Suprapubic skin (tissue), 4 donors: ENCODE measurements around the gene CLDN19.

Experiments
- CTCF ChIP-seq, 2 donors: fragments of 200-600 bp in 1 of 2; fragments of 450-650 bp in 1 of 2; sonication (generic) in 1 of 2; IDR thresholded peaks; one replicate each; pipeline ENCODE4 v1.5.1; 2016 to 2019; ENCODE audit warnings: antibody characterized with exemption in 2 of 2, mild to moderate bottlenecking in 1 of 2, moderate library complexity in 1 of 2
- POLR2A ChIP-seq, 2 donors: fragments of 450-650 bp; IDR thresholded peaks; one replicate each; pipeline ENCODE4 v1.6.1; 2017; ENCODE audit warnings: antibody characterized with exemption in 2 of 2, mild to moderate bottlenecking in 2 of 2, moderate library complexity in 2 of 2
- POLR2AphosphoS5 ChIP-seq, 3 donors: sonication (generic); formaldehyde crosslinking; IDR thresholded peaks; one replicate each; pipeline ENCODE4 v1.6.1; 2017; ENCODE audit warnings: antibody characterized with exemption in 3 of 3

- no peak for TF ChIP-seq CTCF (IDR thresholded peaks at IDR 0.05)
- no peak for TF ChIP-seq POLR2A (IDR thresholded peaks at IDR 0.05)
- no peak for TF ChIP-seq POLR2AphosphoS5 (IDR thresholded peaks at IDR 0.05)
Observed at GRCh38 chr1:42733415-42734200, 6.4 kb downstream of the CLDN19 start.
